Naive thymus-derived CD4-positive, alpha-beta T cell (primary cell): Measurements from ENCODE around the gene TBC1D5. TPM values are rescaled to one million over a fixed set of nuclear protein-coding genes. Genes with fewer than 3 reads are reported as not detected.

Experiments used
- ATAC-seq: fragments of 150-1000 bp; cut with Tn5 transposase; 2 replicates; pipeline ENCODE4 v1.10.0; 2021; ENCODE audit warnings: mild to moderate bottlenecking, moderate library complexity
- CTCF ChIA-PET: fragments of 350-600 bp; sonication (Branson Sonifier 250); formaldehyde crosslinking; loops from one replicate; lab custom pipeline; 2021; ENCODE audit warnings: antibody characterized with exemption; lab: Charles Lee
- POLR2A ChIA-PET: fragments of 350-600 bp; sonication (Branson Sonifier 250); formaldehyde crosslinking; loops from one replicate; lab custom pipeline; 2021; ENCODE audit warnings: antibody characterized with exemption, inconsistent platforms; lab: Charles Lee
- DNase-seq, 9 donors: peaks; one replicate each; pipeline versions ENCODE4 v3.0.0 to v3.0.0-alpha.2; 2020 to 2022; ENCODE audit warnings: mixed read lengths in 1 of 9
- H3K27ac ChIP-seq: one replicate; pipeline ENCODE4 v1.7.0; 2013; ENCODE audit warnings: mild to moderate bottlenecking, low read depth, low read length, moderate library complexity
- H3K27me3 ChIP-seq, 2 donors: one replicate each; pipeline ENCODE4 v1.7.0; 2013; ENCODE audit warnings: low read length in 2 of 2, mild to moderate bottlenecking in 2 of 2, moderate library complexity in 2 of 2; ENCODE audit not compliant: control insufficient read depth in 2 of 2, insufficient read depth in 2 of 2
- H3K36me3 ChIP-seq, 3 experiments: 1 replicate in 2 of 3; 2 replicates in 1 of 3; pipeline ENCODE4 v1.7.0; 2013; ENCODE audit warnings: low read length in 3 of 3, mild to moderate bottlenecking in 3 of 3, moderate library complexity in 1 of 3; ENCODE audit not compliant: insufficient read depth in 3 of 3, control insufficient read depth in 2 of 3
- H3K4me1 ChIP-seq, 2 donors: one replicate each; pipeline ENCODE4 v1.7.0; 2013; ENCODE audit warnings: low read length in 2 of 2, mild to moderate bottlenecking in 2 of 2, moderate library complexity in 1 of 2; ENCODE audit not compliant: control insufficient read depth in 2 of 2, insufficient read depth in 2 of 2
- H3K4me3 ChIP-seq: 2 replicates; pipeline ENCODE4 v1.7.0; 2013; ENCODE audit warnings: mild to moderate bottlenecking, low read length
- H3K9me3 ChIP-seq, 3 experiments: 1 replicate in 2 of 3; 2 replicates in 1 of 3; pipeline ENCODE4 v1.7.0; 2013; ENCODE audit warnings: low read length in 3 of 3; ENCODE audit not compliant: control insufficient read depth in 2 of 3
- H3K27ac Mint-ChIP-seq, 9 donors: one replicate each; pipeline ENCODE4 v1.8.0; 2020 to 2022; ENCODE audit warnings: mixed read lengths in 9 of 9, mild to moderate bottlenecking in 8 of 9, moderate library complexity in 5 of 9, inconsistent platforms in 2 of 9
- H3K27me3 Mint-ChIP-seq, 5 donors: one replicate each; pipeline ENCODE4 v1.8.0; 2021 to 2022; ENCODE audit warnings: mixed read lengths in 5 of 5, mild to moderate bottlenecking in 1 of 5
- H3K36me3 Mint-ChIP-seq, 5 donors: one replicate each; pipeline ENCODE4 v1.8.0; 2020 to 2022; ENCODE audit warnings: mixed read lengths in 5 of 5, mild to moderate bottlenecking in 3 of 5, inconsistent platforms in 1 of 5
- H3K4me1 Mint-ChIP-seq, 7 donors: one replicate each; pipeline ENCODE4 v1.8.0; 2020 to 2022; ENCODE audit warnings: mixed read lengths in 7 of 7, mild to moderate bottlenecking in 3 of 7, inconsistent platforms in 1 of 7
- H3K4me3 Mint-ChIP-seq, 10 donors: one replicate each; pipeline ENCODE4 v1.8.0; 2020 to 2022; ENCODE audit warnings: mild to moderate bottlenecking in 10 of 10, mixed read lengths in 10 of 10, moderate library complexity in 6 of 10, inconsistent platforms in 2 of 10
- H3K9me3 Mint-ChIP-seq, 11 donors: one replicate each; pipeline ENCODE4 v1.8.0; 2020 to 2022; ENCODE audit warnings: mixed read lengths in 11 of 11, mild to moderate bottlenecking in 4 of 11, inconsistent platforms in 1 of 11, moderate library complexity in 1 of 11
- intact Hi-C, 2 donors: fragments of 100-400 bp; cut with micrococcal nuclease; formaldehyde crosslinking; loops; one replicate each; pipeline ENCODE4 v1.15.1; 2023
- polyA plus RNA-seq, 2 donors: library from polyadenylated mRNA; unstranded; fragments of 300-500 nt; fragmentation: Illumina TruSeq; gene quantifications; one replicate each; pipeline ENCODE4 v1.2.3, GENCODE V29; 2021
- total RNA-seq, 6 experiments: library from RNA in 5 of 6; stranded (reverse) in 5 of 6; gene quantifications; 1 replicate in 5 of 6; 2 replicates in 1 of 6; pipeline ENCODE4 v1.2.3 and lab custom pipeline; 2021 to 2026

TBC1D5 gene
- total and polyA plus RNA-seq, 7 experiments from 2014 or later, result 30.5 to 54.0 (median 37.4) TPM

DNA sequence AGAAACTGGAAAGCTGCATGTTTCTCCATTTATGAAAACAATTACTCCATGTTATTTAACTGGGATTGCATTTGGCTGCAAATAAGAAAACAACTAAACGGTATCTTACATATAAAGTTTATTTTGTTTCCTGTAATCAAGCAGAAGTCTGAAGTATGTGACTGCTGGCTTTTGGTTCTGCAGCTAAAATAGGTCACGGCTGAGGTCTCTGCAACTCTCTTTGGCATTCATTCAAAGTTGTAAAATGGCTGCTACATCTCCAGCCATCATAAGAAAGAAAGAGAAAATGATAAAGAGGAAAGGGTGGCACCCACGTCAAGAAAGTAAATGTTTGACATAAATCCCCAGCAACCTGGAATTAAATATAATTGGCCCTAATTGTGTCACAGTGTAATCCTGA is 406.1 kb downstream of the TBC1D5 start:
- POLR2A ChIA-PET, result no interaction called here
- no peaks in the 10 kb centered on the region for H3K9me3 Mint-ChIP-seq
- Histone ChIP-seq H3K9me3 (no peaks in the 10 kb centered on the region), H3K36me3 (no peaks in the 10 kb centered on the region), H3K4me1 (no peaks in the 10 kb centered on the region), H3K27ac (no peak overlapping the region), H3K27me3 (no peaks in the 10 kb centered on the region), H3K4me3 (no peak overlapping the region)
- ATAC-seq, result no peak
- intact Hi-C loops, result no loop called here
- no peak for DNase-seq
- H3K4me3 Mint-ChIP-seq, result no peak overlapping the region
- H3K36me3 Mint-ChIP-seq, result peaks cover 0 to 9% (median 3%) of the 10 kb centered on the region in 5 donors
- no peaks in the 10 kb centered on the region for H3K27me3 Mint-ChIP-seq
- H3K27ac Mint-ChIP-seq, result peak overlapping the region in 1 of 9 donors; percentile 33
- CTCF ChIA-PET, result no interaction called here
- H3K4me1 Mint-ChIP-seq, result peaks cover 0 to 4% (median 0%) of the 10 kb centered on the region in 7 donors

DNA sequence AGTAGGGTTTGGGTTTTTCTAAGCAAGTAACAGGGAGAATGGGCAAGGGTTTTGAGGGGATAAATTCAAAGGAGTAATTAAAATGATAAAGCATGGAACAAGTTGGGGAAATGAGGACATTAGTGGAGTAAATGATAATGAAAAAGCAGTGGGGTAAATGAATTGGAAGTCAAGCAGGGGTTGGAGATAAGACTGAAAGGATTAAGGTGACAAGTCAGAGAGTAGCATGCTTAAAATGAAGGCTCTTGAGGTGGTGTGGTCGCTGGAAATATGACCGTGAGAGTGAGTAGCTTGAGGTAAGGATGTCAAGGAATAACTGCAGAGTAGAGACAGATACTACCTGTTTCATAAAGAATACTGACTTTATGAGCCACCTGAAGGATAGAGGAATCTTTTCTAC is 408.5 kb downstream of the TBC1D5 start:
- Mint-ChIP-seq H3K4me3 (no peak overlapping the region), H3K9me3 (no peaks in the 10 kb centered on the region), H3K27me3 (no peaks in the 10 kb centered on the region), H3K36me3 (peaks cover 0 to 10% (median 3%) of the 10 kb centered on the region in 5 donors), H3K27ac (no peak overlapping the region), H3K4me1 (peaks cover 0 to 4% (median 0%) of the 10 kb centered on the region in 7 donors)
- Histone ChIP-seq H3K4me3 (no peak overlapping the region), H3K27me3 (no peaks in the 10 kb centered on the region), H3K36me3 (no peaks in the 10 kb centered on the region), H3K9me3 (no peaks in the 10 kb centered on the region), H3K27ac (no peak overlapping the region), H3K4me1 (no peaks in the 10 kb centered on the region)
- DNase-seq (no peak), ATAC-seq (no peak)
- intact Hi-C loops, result no loop called here
- ChIA-PET POLR2A (interaction anchor here (1.2 kb wide), 1 partner anchor 25 kb away, joined by 3 read pairs; no protein-coding TSS in a partner anchor), CTCF (no interaction called here)

- H3K27ac Mint-ChIP-seq, result no peak overlapping the region
- no peak overlapping the region for H3K4me3 ChIP-seq
- POLR2A ChIA-PET, result interaction anchor here (1.2 kb wide), 1 partner anchor 25 kb away, joined by 3 read pairs; no protein-coding TSS in a partner anchor
- H3K36me3 ChIP-seq, result no peaks in the 10 kb centered on the region
- H3K9me3 Mint-ChIP-seq, result no peaks in the 10 kb centered on the region
- CTCF ChIA-PET, result no interaction called here
- H3K27ac ChIP-seq, result no peak overlapping the region
- ATAC-seq, result no peak
- no peaks in the 10 kb centered on the region for H3K4me1 ChIP-seq
- H3K4me1 Mint-ChIP-seq, result peaks cover 0 to 4% (median 0%) of the 10 kb centered on the region in 7 donors
- DNase-seq, result no peak
- H3K9me3 ChIP-seq, result no peaks in the 10 kb centered on the region
- H3K4me3 Mint-ChIP-seq, result no peak overlapping the region
- no peaks in the 10 kb centered on the region for H3K27me3 ChIP-seq
- intact Hi-C loops, result no loop called here
- H3K27me3 Mint-ChIP-seq, result no peaks in the 10 kb centered on the region
- peaks cover 0 to 11% (median 2%) of the 10 kb centered on the region in 5 donors for H3K36me3 Mint-ChIP-seq
Measured at GRCh38 chr3:17333446-17333845, 409.0 kb downstream of the TBC1D5 start.

DNA sequence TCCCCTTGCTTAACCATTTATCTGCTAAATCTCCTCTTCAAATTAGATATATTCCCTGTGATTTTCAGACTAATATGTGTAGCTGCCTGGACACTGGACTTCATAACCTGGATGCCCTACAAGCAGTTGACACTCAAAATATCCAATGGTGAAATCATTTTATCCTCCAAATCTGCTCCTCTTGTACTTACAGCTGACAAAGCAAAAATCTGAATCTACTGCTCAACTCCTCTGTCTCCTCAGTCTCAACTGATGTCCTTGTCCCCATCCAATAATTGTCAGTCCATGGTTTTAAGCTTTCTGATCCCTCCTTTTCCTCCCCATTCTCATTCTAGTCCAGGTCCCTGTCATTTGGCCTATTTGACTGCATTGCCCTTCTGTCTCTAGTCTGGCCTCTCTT is 411.8 kb downstream of the TBC1D5 start:
- no peaks in the 10 kb centered on the region for H3K4me1 ChIP-seq
- H3K36me3 Mint-ChIP-seq, result peaks cover 0 to 16% (median 10%) of the 10 kb centered on the region in 5 donors
- no peaks in the 10 kb centered on the region for H3K27me3 Mint-ChIP-seq
- H3K27ac ChIP-seq, result no peak overlapping the region
- no peak overlapping the region for H3K4me3 ChIP-seq
- CTCF ChIA-PET, result no interaction called here
- H3K27ac Mint-ChIP-seq, result no peak overlapping the region
- no peaks in the 10 kb centered on the region for H3K36me3 ChIP-seq
- H3K4me3 Mint-ChIP-seq, result no peak overlapping the region
- no peak for DNase-seq
- no peak for ATAC-seq
- H3K9me3 ChIP-seq, result no peaks in the 10 kb centered on the region
- no peaks in the 10 kb centered on the region for H3K27me3 ChIP-seq
- intact Hi-C loops, result no loop called here
- POLR2A ChIA-PET, result no interaction called here
- no peaks in the 10 kb centered on the region for H3K9me3 Mint-ChIP-seq
- H3K4me1 Mint-ChIP-seq, result peaks cover 0 to 6% (median 0%) of the 10 kb centered on the region in 7 donors

- H3K27me3 Mint-ChIP-seq, result no peaks in the 10 kb centered on the region
- Histone ChIP-seq H3K4me3 (no peak overlapping the region), H3K9me3 (no peaks in the 10 kb centered on the region), H3K27ac (no peak overlapping the region), H3K36me3 (no peaks in the 10 kb centered on the region), H3K27me3 (no peaks in the 10 kb centered on the region), H3K4me1 (no peaks in the 10 kb centered on the region)
- H3K4me3 Mint-ChIP-seq, result no peak overlapping the region
- intact Hi-C loops, result no loop called here
- CTCF ChIA-PET, result no interaction called here
- no peak overlapping the region for H3K27ac Mint-ChIP-seq
- POLR2A ChIA-PET, result no interaction called here
- H3K4me1 Mint-ChIP-seq, result peaks cover 0 to 6% (median 0%) of the 10 kb centered on the region in 7 donors
- peaks cover 0 to 22% (median 10%) of the 10 kb centered on the region in 5 donors for H3K36me3 Mint-ChIP-seq
- no peaks in the 10 kb centered on the region for H3K9me3 Mint-ChIP-seq
- DNase-seq (no peak), ATAC-seq (no peak)
Measured at GRCh38 chr3:17329927-17330326, 412.5 kb downstream of the TBC1D5 start.

DNA sequence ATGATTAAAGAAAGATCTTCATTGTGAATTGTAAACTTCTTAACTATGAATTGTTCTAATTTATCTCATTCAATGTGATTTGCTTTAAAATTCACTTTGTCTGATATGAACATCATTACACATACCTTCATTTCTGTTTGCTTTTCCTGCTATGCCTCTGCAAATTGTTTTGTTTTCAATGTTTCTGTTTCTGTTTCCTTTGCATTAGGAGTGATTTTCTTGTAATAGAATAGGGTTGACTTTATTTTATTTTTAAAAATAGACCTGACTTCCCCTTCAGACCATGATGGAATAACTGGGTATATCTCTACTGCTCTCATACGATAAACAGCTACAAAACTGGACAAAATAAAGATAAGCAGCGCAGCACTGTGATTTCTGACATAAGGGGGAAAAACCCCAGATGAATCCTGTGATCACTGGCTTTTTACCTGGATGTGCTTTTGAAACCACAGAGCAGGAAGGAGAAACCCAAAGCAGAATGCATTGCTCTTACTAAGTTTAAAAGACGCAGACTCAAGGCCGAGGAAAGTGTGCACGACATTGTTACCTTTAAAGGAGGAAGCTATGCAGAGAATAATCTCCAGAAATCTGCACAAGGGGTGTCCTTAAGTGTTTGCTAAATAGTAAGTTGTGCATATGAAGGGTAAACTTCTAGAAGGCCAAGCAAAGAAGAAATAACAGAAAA is 420.2 kb downstream of the TBC1D5 start:
- H3K27me3 ChIP-seq, result no peaks in the 10 kb centered on the region
- Mint-ChIP-seq H3K4me1 (peaks cover 11 to 33% (median 29%) of the 10 kb centered on the region in 7 donors), H3K36me3 (peaks cover 0 to 26% (median 14%) of the 10 kb centered on the region in 5 donors), H3K9me3 (peaks cover 0 to 5% (median 0%) of the 10 kb centered on the region in 11 donors), H3K27me3 (no peaks in the 10 kb centered on the region), H3K27ac (peak overlapping the region; percentile 36 to 87 (median 68)), H3K4me3 (peak overlapping the region in 9 of 10 donors; percentile 42 to 83 (median 71))
- H3K27ac ChIP-seq, result peak overlapping the region; percentile 30
- ATAC-seq (peak; percentile 68), DNase-seq (peak in 6 of 9 donors; percentile 5 to 33 (median 10))
- no peaks in the 10 kb centered on the region for H3K36me3 ChIP-seq
- no peaks in the 10 kb centered on the region for H3K9me3 ChIP-seq
- H3K4me3 ChIP-seq, result no peak overlapping the region
- POLR2A ChIA-PET, result no interaction called here
- CTCF ChIA-PET, result no interaction called here
- peaks cover 0 to 4% of the 10 kb centered on the region in 2 donors for H3K4me1 ChIP-seq
- intact Hi-C loops, result no loop called here

- H3K4me1 Mint-ChIP-seq, result peaks cover 11 to 31% (median 24%) of the 10 kb centered on the region in 7 donors
- no peaks in the 10 kb centered on the region for H3K9me3 ChIP-seq
- H3K36me3 Mint-ChIP-seq, result peaks cover 0 to 24% (median 11%) of the 10 kb centered on the region in 5 donors
- no peak overlapping the region for H3K27ac ChIP-seq
- CTCF ChIA-PET, result no interaction called here
- H3K27me3 ChIP-seq, result no peaks in the 10 kb centered on the region
- H3K4me3 ChIP-seq, result no peak overlapping the region
- no peak overlapping the region for H3K4me3 Mint-ChIP-seq
- peaks cover 0 to 4% of the 10 kb centered on the region in 2 donors for H3K4me1 ChIP-seq
- H3K27me3 Mint-ChIP-seq, result no peaks in the 10 kb centered on the region
- peaks cover 0 to 5% (median 0%) of the 10 kb centered on the region in 11 donors for H3K9me3 Mint-ChIP-seq
- intact Hi-C loops, result no loop called here
- ATAC-seq (no peak), DNase-seq (no peak)
- no peak overlapping the region for H3K27ac Mint-ChIP-seq
- POLR2A ChIA-PET, result no interaction called here
- H3K36me3 ChIP-seq, result no peaks in the 10 kb centered on the region
Measured at GRCh38 chr3:17320266-17320665, 422.2 kb downstream of the TBC1D5 start.
